Stimulated activated naive CD8-positive, alpha-beta T cell treated with anti-CD3 and anti-CD28 coated beads, Interleukin-15, Interleukin-2, amounts not matched to agents 100 ng/mL and 50 ng/mL, for 24 hours (primary cell): ENCODE measurements around the gene TOMM7.
"Not testable (repeated sequence)": the region's sequence is repeated elsewhere in the genome, so short reads cannot be mapped to it uniquely, and the experiment has no call there.

ENCODE experiments used
- H3K27ac Mint-ChIP-seq: one replicate; pipeline ENCODE4 v1.8.0; 2021; ENCODE audit warnings: mild to moderate bottlenecking, mixed read lengths
- H3K27me3 Mint-ChIP-seq: one replicate; pipeline ENCODE4 v1.8.0; 2021; ENCODE audit warnings: mixed read lengths
- H3K36me3 Mint-ChIP-seq: one replicate; pipeline ENCODE4 v1.8.0; 2021; ENCODE audit warnings: low read depth, mixed read lengths
- H3K4me1 Mint-ChIP-seq: one replicate; pipeline ENCODE4 v1.8.0; 2021; ENCODE audit warnings: low read depth, mixed read lengths
- H3K4me3 Mint-ChIP-seq: one replicate; pipeline ENCODE4 v1.8.0; 2021; ENCODE audit warnings: mild to moderate bottlenecking, mixed read lengths
- H3K9me3 Mint-ChIP-seq: one replicate; pipeline ENCODE4 v1.8.0; 2021; ENCODE audit warnings: mixed read lengths

TOMM7 gene

GRCh38 chr7:22858640-22859561, 36.3 kb upstream of the TOMM7 start:
- H3K36me3 Mint-ChIP-seq, result peaks cover 82% of the 10 kb centered on the region
- no peaks in the 10 kb centered on the region for H3K27me3 Mint-ChIP-seq
- peak overlapping the region; percentile 81 for H3K27ac Mint-ChIP-seq
- no peaks in the 10 kb centered on the region for H3K9me3 Mint-ChIP-seq
- peak overlapping the region; percentile 54 for H3K4me3 Mint-ChIP-seq
- H3K4me1 Mint-ChIP-seq, result peaks cover 59% of the 10 kb centered on the region

- peak overlapping the region; percentile 81 for H3K27ac Mint-ChIP-seq
- no peaks in the 10 kb centered on the region for H3K9me3 Mint-ChIP-seq
- peaks cover 75% of the 10 kb centered on the region for H3K36me3 Mint-ChIP-seq
- H3K27me3 Mint-ChIP-seq, result no peaks in the 10 kb centered on the region
- H3K4me1 Mint-ChIP-seq, result peaks cover 61% of the 10 kb centered on the region
- H3K4me3 Mint-ChIP-seq, result peak overlapping the region; percentile 54
Measured at GRCh38 chr7:22858274-22858639, 35.6 kb upstream of the TOMM7 start.

GRCh38 chr7:22856416-22856815, 33.8 kb upstream of the TOMM7 start:
- H3K27ac Mint-ChIP-seq, result peak overlapping the region; percentile 86
- H3K27me3 Mint-ChIP-seq, result no peaks in the 10 kb centered on the region
- H3K36me3 Mint-ChIP-seq, result peaks cover 59% of the 10 kb centered on the region
- H3K9me3 Mint-ChIP-seq, result no peaks in the 10 kb centered on the region
- peak overlapping the region; percentile 92 for H3K4me3 Mint-ChIP-seq
- H3K4me1 Mint-ChIP-seq, result peaks cover 58% of the 10 kb centered on the region

- Mint-ChIP-seq H3K4me3 (peak overlapping the region; percentile 92), H3K36me3 (peaks cover 46% of the 10 kb centered on the region), H3K27ac (peak overlapping the region; percentile 96)
Measured at GRCh38 chr7:22855049-22855392, 32.4 kb upstream of the TOMM7 start.

GRCh38 chr7:22854158-22855048, 31.8 kb upstream of the TOMM7 start:
- H3K4me3 Mint-ChIP-seq, result peak overlapping the region; percentile 92
- H3K9me3 Mint-ChIP-seq, result no peaks in the 10 kb centered on the region
- no peaks in the 10 kb centered on the region for H3K27me3 Mint-ChIP-seq
- peaks cover 37% of the 10 kb centered on the region for H3K4me1 Mint-ChIP-seq
- H3K27ac Mint-ChIP-seq, result peak overlapping the region; percentile 96
- H3K36me3 Mint-ChIP-seq, result peaks cover 41% of the 10 kb centered on the region

More at GRCh38 chr7:22855049-22855392, 32.4 kb upstream of the TOMM7 start:
- no peaks in the 10 kb centered on the region for H3K9me3 Mint-ChIP-seq
- H3K27me3 Mint-ChIP-seq, result no peaks in the 10 kb centered on the region
- H3K4me1 Mint-ChIP-seq, result peaks cover 44% of the 10 kb centered on the region

GRCh38 chr7:22853674-22854157, 31.1 kb upstream of the TOMM7 start:
- H3K4me3 Mint-ChIP-seq, result peak overlapping the region; percentile 92
- peaks cover 31% of the 10 kb centered on the region for H3K4me1 Mint-ChIP-seq
- H3K9me3 Mint-ChIP-seq, result no peaks in the 10 kb centered on the region
- peak overlapping the region; percentile 82 for H3K27ac Mint-ChIP-seq
- peaks cover under 1% of the 10 kb centered on the region for H3K27me3 Mint-ChIP-seq
- H3K36me3 Mint-ChIP-seq, result peaks cover 34% of the 10 kb centered on the region

- H3K4me1 Mint-ChIP-seq, result peaks cover 25% of the 10 kb centered on the region
- H3K4me3 Mint-ChIP-seq, result peak overlapping the region; percentile 92
- no peaks in the 10 kb centered on the region for H3K9me3 Mint-ChIP-seq
- peaks cover 28% of the 10 kb centered on the region for H3K36me3 Mint-ChIP-seq
- H3K27me3 Mint-ChIP-seq, result peaks cover 5% of the 10 kb centered on the region
- peak overlapping the region; percentile 68 for H3K27ac Mint-ChIP-seq
Measured at GRCh38 chr7:22853138-22853537, 30.5 kb upstream of the TOMM7 start.

- H3K4me1 Mint-ChIP-seq, result peaks cover 12% of the 10 kb centered on the region
- H3K27me3 Mint-ChIP-seq, result peaks cover 5% of the 10 kb centered on the region
- H3K36me3 Mint-ChIP-seq, result peaks cover 16% of the 10 kb centered on the region
- no peak overlapping the region for H3K4me3 Mint-ChIP-seq
- no peaks in the 10 kb centered on the region for H3K9me3 Mint-ChIP-seq
- H3K27ac Mint-ChIP-seq, result no peak overlapping the region
Measured at GRCh38 chr7:22851145-22851544, 28.5 kb upstream of the TOMM7 start.

- not testable (repeated sequence) for H3K4me3 Mint-ChIP-seq, H3K27ac Mint-ChIP-seq, H3K36me3 Mint-ChIP-seq, H3K9me3 Mint-ChIP-seq, H3K27me3 Mint-ChIP-seq, H3K4me1 Mint-ChIP-seq
Measured at GRCh38 chr7:22850394-22850793, 27.7 kb upstream of the TOMM7 start.

GRCh38 chr7:22849662-22850061, 27.0 kb upstream of the TOMM7 start:
- Mint-ChIP-seq H3K36me3 (peaks cover 3% of the 10 kb centered on the region), H3K4me3 (no peak overlapping the region), H3K27me3 (peaks cover 5% of the 10 kb centered on the region), H3K27ac (no peak overlapping the region), H3K4me1 (peaks cover 7% of the 10 kb centered on the region), H3K9me3 (no peaks in the 10 kb centered on the region)

- no peak overlapping the region for H3K27ac Mint-ChIP-seq
- peaks cover 5% of the 10 kb centered on the region for H3K27me3 Mint-ChIP-seq
- peaks cover 7% of the 10 kb centered on the region for H3K4me1 Mint-ChIP-seq
- no peak overlapping the region for H3K4me3 Mint-ChIP-seq
- no peaks in the 10 kb centered on the region for H3K36me3 Mint-ChIP-seq
- no peaks in the 10 kb centered on the region for H3K9me3 Mint-ChIP-seq
Measured at GRCh38 chr7:22849172-22849571, 26.5 kb upstream of the TOMM7 start.

GRCh38 chr7:22846961-22847360, 24.3 kb upstream of the TOMM7 start:
- H3K27ac Mint-ChIP-seq, result no peak overlapping the region
- peaks cover 5% of the 10 kb centered on the region for H3K27me3 Mint-ChIP-seq
- no peaks in the 10 kb centered on the region for H3K4me1 Mint-ChIP-seq
- H3K36me3 Mint-ChIP-seq, result no peaks in the 10 kb centered on the region
- no peaks in the 10 kb centered on the region for H3K9me3 Mint-ChIP-seq
- H3K4me3 Mint-ChIP-seq, result no peak overlapping the region

GRCh38 chr7:22845221-22845834, 22.7 kb upstream of the TOMM7 start:
- H3K27me3 Mint-ChIP-seq, result peaks cover 5% of the 10 kb centered on the region
- no peaks in the 10 kb centered on the region for H3K9me3 Mint-ChIP-seq
- no peak overlapping the region for H3K27ac Mint-ChIP-seq
- no peaks in the 10 kb centered on the region for H3K36me3 Mint-ChIP-seq
- H3K4me3 Mint-ChIP-seq, result no peak overlapping the region
- H3K4me1 Mint-ChIP-seq, result no peaks in the 10 kb centered on the region

GRCh38 chr7:22843681-22844309, 21.1 kb upstream of the TOMM7 start:
- Mint-ChIP-seq H3K27ac (no peak overlapping the region), H3K36me3 (no peaks in the 10 kb centered on the region), H3K4me3 (no peak overlapping the region), H3K9me3 (no peaks in the 10 kb centered on the region), H3K27me3 (peaks cover 9% of the 10 kb centered on the region), H3K4me1 (no peaks in the 10 kb centered on the region)
